Measurements from ENCODE around the gene PLA2G2E.
"Not testable (repeated sequence)": the region's sequence is repeated elsewhere in the genome, so short reads cannot be mapped to it uniquely, and the experiment has no call there.

PLA2G2E gene, protein sequence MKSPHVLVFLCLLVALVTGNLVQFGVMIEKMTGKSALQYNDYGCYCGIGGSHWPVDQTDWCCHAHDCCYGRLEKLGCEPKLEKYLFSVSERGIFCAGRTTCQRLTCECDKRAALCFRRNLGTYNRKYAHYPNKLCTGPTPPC

DNA sequence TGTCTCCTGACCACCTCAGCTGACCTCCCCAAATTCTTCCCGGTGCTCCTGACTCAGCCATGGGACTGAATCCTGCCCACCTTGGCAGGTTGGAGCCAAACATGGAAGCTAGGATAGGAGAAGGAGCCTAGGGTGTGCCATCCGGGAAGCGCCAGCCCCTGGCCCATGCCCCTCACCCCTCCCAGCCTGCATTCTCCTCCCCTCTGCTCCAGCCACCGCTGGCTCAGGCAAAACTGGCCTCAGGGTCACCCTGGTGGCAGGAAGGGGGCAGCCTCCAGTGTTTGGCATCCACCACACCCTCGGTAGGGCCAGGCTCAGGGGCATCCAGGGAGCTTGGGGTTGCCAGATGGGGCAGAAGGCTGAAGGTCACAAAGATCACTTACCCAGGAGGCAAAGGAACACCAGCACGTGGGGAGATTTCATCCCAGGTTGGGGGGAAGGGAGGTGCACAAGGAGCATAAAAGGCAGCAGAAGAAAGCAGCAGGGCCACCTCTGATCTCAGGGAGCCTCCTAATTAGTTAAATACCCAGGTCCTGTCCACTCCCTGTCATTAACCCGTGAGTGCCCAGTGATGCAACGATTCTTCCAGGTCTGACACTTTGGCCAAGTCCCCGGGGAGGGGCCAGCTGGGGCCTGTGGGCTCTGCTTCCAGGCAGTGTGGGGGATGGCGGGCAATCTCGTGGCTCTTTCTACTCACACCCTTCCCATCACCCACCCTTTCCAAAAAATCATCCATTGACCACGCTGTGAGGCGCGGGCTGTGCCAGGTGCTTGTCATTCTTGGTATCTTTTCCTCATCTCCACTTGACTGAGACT lies at the start of gene PLA2G2E:
Gene PLA2G2E, minus strand, starts transcription at position 481 of the 816 bp plus-strand sequence. Its CDS starts 58 bp downstream, at position 423.
- FAIRE-seq: no peak

DNA sequence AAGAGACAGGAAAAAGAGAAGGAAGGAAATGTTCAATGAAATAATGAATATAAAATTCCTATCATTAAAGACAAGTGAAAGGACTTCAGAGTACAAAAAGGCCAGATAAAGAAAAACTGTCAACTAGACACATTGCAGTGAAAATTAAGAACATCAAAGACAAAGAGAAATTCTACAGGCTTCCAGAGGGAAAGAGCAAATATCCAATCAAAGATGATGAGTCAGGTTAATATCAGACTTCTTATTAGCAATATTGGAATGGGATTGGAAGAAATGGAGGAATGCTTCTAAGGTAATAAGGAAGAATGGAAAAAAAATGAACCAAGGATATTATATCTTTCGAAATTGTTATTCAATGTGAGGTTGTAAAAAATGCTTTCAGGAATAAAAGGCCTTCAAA lies 48.2 kb upstream of the PLA2G2E start:
- FAIRE-seq: no peak

DNA sequence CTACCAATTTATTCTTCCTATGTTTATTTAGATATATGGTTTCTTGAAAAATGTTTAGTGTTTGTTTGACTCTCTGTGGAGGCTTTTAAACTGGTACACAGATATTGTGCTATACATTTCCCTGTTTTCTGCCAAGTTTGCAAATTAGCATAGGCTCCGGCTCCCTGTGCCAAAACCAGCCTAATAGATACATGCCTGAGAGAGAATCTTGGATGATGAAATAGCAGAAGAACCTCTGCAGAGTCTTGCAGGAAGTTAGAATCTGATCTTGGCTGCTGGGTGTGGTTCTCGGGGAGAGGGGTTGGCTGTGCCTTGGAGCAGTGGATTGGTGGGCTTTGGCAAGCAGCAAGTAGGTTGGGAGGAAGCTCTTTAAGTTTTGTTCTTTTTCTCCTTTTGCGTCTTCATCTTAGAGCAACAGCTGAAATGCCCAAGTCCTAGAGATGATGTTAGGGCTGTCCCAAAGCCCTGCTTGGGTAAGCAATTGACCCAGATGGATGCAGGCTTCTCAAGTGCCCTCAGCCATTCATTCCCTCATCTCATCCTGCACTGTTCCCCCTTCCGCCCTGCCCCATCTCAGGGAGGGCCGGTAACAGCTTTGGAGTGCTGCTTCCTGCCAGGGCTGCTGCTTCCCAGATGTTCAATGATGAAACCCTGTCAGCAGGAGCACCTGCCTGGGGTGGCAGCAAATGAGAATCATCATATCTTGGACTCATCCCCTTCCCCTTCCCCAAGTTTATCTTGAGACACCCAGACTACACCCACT lies 46.7 kb upstream of the PLA2G2E start:
- no peak for FAIRE-seq

DNA sequence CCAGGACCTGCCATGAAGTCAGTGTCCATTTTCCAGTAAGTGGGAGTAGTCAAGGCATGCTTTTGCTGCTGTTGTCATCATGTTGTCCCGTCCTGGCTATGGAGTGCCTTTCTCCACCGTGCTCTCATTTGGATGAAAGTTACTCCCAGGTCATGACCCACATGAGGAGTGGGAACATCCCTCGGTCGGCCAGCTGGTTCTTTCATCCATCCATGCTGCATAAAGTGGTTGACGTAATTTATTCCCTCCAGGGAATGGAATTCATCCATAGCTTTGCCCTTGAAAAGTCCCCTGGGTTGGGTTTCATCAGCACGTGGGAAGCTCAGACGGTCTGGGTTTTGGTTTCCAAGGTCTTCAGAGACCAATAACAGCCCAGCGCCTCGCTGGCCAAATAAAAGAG lies 44.4 kb upstream of the PLA2G2E start:
- no peak for FAIRE-seq

DNA sequence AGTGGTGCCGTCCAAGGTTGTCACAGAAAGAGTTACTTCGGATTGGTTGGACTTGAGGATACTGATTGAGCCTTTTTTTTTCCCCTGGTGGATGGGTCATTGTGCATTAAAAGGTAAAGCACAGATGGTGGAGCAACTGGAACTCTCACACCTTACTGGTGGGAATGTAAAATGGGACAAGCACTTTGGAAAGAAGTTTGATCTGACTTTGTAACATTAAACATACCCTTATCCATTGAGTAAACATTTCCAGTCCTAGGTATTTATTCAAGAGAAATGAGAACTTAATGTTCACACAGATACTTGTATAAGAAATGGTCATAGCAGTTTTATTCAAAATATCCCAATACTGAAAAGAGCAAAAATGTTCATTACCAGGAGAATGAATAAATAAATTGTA lies 41.1 kb upstream of the PLA2G2E start:
- no peak for FAIRE-seq

DNA sequence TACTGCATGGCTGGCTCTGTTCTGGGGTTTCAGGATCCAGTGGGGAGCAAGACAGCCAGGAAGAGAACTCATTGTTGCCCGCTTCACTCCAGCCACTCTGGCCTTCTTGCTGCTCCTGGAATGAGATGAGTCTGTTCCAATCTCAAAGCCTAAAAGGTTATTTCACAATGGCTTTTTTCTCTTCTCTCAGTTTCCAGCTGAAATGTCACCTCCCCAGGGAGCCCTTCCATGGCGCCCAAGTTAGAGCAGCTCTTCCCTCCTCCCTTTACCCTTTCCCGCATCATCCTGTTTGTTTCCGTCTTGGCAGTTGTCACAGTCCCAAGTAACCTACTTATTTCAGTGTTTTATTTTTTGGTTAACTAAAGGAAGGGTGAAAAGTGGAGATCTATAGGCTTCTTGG lies 40.2 kb upstream of the PLA2G2E start:
- FAIRE-seq: no peak

DNA sequence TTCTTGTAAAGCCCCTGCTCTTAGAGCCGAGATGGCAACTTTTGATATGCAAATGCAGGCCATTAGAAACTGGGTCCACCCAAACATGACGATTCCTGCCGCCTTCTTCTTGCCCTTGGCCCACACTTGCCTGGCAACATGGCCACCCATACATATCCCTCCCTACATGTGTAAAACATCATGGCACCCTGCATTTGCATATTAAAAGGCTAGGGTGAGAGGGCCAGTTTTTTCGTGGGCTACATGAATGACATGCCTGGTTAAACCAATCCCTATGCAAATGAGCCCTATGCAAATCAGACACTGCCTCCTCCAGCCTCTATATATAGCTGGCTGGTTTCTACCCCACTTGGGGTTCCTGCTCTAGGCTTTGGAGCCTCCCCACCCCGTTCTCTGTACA lies 37.2 kb upstream of the PLA2G2E start:
- FAIRE-seq: no peak

DNA sequence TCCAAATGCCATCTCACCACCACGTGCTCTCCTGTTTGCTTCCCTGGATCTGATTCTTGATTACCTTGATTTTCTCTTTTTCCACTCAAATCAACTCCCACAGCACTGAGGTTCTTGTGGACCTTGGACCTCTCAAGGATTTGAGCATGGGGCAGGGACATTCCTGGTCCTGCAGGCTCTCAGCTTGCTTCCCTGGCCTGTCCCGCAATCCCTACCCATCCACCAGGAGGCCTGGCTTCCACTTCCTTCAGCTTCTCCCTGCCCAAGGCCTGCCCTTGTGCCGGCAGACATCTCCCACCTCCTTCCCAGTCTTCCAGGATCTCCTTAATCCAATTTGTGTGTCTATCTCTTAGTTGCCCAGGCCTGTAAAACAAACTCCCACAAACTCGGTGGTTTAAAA lies 34.4 kb upstream of the PLA2G2E start:
- no peak for FAIRE-seq

DNA sequence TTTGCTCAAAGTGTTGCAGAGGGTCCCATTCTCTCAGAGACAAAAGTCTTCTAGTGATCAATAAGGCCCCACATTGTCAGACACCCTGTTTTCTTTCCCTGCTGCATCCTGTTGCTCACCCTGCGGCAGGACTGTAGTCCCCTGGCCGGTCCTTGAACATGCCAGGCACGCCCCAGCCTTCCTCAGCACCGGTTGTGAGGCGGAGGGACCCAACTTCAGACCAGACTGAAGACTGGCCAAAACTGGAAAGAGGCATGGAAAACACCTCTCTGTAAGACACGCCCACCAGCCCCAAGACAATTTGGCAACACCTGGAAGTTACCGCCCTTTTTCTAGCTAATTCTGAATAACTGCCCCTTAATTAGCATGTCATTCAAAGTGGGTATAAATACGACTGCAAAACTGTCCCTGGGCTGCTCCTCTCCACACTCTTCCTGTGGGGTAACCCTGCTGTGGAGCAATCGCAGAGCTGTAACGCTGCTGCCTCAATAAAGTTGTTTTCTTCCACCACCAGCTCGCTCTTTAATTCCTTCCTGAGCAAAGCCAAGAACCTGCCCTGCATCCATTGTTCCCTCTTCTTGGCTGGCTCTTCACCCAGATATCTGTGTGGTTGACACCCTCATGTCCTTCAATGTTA lies 32.2 kb upstream of the PLA2G2E start:
- FAIRE-seq: no peak

DNA sequence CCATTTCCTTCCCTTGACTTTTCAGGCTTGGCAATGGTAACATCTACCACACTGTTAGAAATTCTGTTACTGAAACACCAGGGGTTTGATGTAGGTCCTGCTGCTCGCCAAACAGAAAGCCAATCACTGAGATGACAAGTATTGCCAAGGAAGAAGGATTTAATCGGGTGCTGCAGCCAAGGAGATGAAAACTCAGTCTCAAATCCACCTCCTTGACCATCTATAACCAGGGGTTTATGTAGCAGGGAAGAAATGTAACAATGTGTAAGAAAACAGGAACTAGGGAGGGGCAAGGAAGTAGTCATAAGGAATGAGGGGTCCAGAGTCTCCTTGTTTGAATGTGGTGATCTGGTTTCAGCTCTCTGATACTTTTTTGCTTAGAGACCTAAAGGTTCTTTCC lies 30.6 kb upstream of the PLA2G2E start:
- FAIRE-seq: no peak

DNA sequence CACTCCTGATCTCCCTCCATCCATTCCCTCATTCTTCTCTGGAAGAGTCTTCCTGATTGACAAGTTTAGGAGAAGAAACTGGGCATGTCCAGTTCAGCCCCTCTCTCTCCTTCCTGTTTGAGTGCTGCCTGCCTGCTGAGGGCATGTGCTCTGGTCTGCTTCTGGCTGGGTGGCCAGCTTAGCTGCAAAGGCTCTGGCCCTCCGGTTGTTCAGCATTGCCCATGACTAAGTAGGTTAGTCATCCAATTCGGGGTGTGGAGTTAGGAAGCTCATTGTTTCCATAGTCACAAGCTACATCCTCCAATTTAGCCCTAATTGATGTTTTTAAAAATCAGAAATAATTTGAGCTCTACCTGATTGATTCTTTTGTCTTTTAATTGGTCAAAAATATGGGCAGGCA lies 25.6 kb upstream of the PLA2G2E start:
- no peak for FAIRE-seq

DNA sequence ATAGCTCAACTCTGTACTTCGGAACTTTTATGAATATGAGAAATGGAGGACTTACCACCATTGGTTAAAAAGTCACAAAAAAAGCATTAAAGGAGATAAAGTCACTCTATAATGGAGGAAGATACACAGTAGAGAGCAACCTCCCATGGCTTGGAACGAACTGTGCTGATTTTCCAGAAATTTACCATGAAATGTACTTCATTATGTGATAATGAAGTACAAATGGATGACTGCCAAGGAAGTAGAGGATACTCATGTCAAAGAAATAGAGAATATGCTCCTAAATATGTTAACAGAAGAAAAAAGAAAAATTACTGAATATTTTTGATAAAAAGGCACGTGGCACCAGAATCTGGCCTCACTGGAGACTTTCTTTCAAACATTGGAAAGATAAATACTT lies 23.6 kb upstream of the PLA2G2E start:
- no peak for FAIRE-seq

DNA sequence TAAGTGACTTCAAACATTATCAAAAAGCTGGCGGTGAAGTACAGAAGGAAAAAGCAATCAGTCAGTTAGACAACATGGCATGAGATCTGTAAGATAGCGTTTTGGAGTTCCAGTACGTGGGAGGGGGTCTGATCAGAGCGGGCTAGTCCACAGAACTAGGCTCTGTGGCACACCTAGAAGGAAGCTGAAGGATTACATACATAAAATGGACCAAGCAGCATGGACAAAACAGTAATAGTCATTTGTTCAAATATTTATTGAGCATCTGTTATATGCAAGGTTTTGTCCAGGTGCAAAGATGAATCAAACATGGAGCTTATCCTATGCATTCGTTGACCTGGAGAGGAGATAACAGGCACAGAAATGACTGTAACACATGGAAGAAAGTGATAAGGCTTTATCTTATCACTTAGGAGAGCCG lies 22.9 kb upstream of the PLA2G2E start:
- no peak for FAIRE-seq

DNA sequence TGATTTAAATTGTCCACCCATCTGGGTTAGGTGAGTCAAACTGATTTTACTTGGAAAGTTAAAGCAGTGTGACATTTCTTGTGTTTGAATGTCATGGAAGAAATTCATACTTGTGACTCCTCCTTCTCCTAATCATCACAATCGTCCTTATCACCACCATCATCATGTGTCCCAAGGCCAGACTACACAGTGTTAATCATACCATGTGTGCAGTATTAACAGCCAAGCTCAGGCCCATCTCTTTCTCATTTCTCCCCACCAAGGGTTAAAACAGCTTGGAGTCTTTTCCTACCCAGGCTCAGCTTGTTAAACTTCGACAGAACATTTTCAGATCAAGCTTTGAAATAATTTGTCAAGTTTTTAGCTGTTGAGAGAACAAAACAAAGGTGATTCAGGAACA lies 22.5 kb upstream of the PLA2G2E start:
- FAIRE-seq: no peak

DNA sequence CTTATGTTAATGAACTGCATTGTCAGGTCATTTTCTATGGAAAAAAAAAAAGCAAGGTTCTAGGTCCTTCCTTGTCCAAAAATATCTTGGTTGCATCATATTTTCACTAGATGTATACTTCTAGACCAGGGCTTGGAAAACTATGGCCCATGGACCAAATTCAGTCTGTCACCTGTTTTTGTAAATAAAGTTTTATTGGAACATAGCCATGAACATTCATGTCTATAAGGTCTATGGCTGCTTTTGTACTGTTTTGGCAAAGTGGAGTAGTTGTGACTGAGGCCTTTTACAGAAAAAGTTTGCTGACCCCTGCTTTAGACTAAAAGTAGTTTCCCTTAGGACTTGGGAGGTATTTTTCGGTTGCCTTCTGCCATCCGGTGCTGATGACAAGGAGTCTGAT lies 19.2 kb upstream of the PLA2G2E start:
- no peak for FAIRE-seq

DNA sequence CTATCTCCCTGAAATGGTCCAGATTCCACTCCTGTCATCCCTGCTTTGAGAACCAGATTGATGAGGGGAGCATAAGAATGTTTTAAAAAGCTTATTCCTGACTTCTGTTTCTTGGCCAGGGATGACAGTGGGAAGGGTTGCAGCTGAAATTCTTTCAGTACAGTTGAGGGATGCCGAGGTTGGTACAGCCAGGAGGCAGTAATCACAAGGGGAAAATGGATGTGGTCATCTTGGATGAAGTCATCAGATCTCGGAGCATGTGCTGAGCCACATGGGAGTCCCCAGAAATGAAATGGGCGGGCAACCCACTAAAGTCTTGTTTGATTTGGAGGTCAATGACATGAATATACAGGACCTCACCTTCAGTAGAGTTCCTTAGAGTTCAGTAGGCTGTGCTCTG lies 18.7 kb upstream of the PLA2G2E start:
- FAIRE-seq: no peak

DNA sequence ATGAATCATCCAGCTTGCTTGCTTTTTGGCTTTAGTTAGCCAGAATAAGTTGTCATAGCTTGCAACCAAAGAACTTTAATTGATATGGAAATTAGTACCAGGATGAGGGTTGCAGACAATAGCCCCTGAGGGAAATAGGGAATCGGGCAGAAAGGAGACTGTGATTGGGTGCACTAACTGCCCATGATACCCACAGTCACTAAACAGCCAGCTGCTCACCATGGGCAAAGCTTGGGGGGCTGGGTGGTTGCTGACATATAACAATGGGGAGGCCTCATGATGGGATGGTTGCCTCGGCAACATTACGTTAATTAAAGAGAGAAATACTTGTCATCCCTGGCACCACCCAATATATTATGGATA lies 17.8 kb upstream of the PLA2G2E start:
- FAIRE-seq: no peak

DNA sequence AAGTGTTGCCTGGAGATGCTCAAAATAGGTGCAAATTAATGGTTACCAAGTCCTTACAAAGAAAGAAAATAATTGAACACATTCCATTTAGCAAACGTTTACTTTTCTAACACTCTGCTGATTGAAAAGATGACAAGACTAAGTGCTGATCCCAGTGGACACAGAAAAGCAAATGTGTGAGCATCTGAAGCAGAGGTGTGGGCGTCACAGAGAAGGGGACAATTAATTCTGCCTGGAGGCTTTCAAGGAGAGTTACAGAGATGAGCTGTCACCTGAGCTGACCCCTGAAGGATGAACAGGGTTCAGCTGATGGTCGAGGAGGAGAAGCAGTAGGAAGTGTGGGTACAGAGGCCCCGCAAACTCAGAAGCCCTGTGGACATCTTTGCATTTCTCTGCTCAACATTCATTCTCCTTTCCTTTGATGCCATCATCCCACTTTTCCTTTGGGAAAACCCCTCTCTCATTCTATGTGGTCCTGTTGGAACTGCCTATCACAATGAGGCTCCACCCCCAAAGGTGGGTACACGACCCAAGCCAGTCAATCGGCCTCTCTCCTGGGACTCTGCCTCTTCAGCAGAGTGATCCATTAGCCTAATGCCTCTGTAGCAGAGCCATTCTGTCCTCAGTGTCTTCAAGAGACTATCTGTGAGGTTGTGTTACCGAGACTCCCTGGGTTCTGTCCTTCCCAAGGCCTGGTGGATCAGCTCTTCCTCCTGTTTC lies 17.2 kb upstream of the PLA2G2E start:
- no peak for FAIRE-seq

DNA sequence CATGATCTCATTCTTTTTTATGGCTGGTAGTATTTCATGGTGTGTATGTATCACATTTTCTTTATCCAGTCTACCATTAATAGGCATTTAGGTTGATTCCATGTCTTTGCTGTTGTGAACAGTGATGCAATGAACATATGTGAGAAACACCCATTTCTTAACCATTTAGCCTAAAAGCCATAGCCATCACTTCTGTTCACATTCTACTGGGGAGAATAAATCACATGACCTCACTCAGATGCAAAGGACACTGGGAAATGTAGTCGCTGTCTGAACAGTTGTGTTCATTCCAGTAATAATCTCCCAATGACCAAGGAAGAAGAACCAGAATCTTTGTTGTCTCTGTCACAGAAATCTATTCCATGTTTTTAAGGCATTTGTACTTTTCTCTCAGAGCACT lies 15.1 kb upstream of the PLA2G2E start:
- no peak for FAIRE-seq

DNA sequence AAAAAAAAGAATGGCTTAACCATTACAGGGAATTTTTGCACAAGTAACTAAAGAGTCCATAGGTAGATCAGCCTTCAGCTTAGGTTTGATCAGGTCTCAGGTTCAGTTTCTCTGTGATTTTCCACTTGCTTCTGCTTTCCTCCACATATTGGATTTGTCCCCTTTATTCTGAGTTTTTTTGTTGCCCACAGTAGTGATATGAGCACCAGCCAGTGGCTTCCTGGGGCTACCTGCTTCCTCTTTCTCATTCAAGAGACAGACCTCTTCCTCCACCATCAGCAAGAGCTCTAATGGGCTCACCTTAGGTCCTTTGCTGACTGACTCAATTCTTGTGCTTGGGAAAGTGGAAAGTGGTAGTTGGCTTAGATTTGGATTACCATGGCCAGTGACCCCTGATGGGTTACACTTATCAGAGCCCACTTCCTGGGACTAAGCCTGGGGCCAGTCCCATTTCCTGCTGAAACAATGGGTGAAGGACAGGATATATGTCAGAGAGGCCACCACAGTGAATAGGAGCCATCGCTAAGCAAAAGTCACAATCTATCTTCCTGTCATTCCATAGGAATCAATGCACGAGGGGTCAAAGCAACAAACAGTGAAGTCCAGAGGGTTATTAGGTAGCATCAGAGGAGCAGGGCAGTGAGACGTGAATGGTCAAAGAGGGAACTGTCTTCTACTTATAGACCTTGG lies 12.8 kb upstream of the PLA2G2E start:
- no peak for FAIRE-seq

DNA sequence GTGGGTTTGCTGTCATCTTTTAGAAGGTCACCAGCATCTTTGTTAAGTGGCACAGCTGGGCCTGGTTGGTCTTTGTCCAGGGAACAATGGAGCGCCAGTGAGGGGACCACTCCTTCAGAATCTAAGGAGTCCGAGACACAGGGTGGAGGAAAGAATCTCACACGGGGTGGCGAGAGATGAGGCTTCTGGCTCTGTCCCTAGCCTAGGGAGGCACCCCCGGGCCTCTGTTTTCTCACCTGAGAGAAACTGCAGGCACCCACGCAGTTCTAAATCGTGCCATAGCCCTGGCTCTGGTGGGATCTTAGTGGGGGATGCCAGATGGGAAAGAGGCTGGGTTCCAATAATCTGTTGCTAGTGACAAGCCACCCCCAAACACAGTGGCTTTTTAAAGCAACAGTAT lies 10.9 kb upstream of the PLA2G2E start:
- FAIRE-seq: no peak

DNA sequence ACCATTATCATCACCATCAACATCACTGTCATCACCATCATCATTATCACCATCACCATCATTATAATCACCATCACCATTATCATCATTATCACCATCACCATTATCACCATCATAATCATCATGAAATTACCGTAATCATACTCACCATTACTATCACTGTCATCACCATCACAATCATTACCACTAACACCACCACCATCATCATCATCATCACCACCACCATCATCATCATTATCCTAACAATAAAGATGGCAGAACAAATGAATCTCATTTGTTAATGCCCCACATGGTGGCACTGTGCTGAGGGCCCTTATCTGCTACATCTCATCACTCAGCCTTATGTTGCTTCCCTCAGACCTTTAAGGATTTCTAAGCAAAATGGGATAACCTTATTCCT lies 9.4 kb upstream of the PLA2G2E start:
- FAIRE-seq: no peak

DNA sequence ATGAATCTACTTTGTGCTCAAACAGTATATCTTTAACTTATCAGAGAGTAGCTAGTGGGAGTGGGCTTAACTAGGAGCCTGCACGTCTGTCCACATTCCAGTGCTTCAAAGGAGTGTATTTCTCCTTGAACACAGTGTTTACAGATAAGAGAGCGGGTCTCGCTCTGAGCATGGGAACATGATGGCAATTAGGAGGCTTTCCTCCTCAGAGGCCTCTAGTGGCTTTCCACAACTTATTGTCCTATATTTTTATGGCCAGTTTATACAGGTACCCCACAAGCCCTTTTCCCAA lies 3.7 kb upstream of the PLA2G2E start:
- FAIRE-seq: not testable (repeated sequence)

All from G401.6 (cell line).